Sigmoid colon (tissue), 4 donors: Measurements from ENCODE around the gene GNAT1.

ENCODE experiments used
- EP300 ChIP-seq, 4 donors: sonication (generic); formaldehyde crosslinking; IDR thresholded peaks; one replicate each; pipeline ENCODE4 v1.6.1; 2017; ENCODE audit warnings: antibody characterized with exemption in 4 of 4
- POLR2A ChIP-seq, 2 donors: fragments of 450-650 bp; IDR thresholded peaks; one replicate each; pipeline ENCODE4 v1.6.1; 2016; ENCODE audit warnings: antibody characterized with exemption in 2 of 2, mild to moderate bottlenecking in 2 of 2, moderate library complexity in 2 of 2
- POLR2AphosphoS5 ChIP-seq, 4 donors: sonication (generic); formaldehyde crosslinking; IDR thresholded peaks; one replicate each; pipeline ENCODE4 v1.6.1; 2017; ENCODE audit warnings: antibody characterized with exemption in 4 of 4
- TF ChIP-seq, protein P1 (sequence below), 4 experiments: fragments of 450-650 bp in 3 of 4; fragments of 200-600 bp in 1 of 4; IDR thresholded peaks; one replicate each; pipeline ENCODE4 v1.5.1; 2016 to 2019; ENCODE audit warnings: antibody characterized with exemption in 4 of 4, mild to moderate bottlenecking in 3 of 4, moderate library complexity in 2 of 4

- no peak for TF ChIP-seq POLR2A (IDR thresholded peaks at IDR 0.05)
- TF ChIP-seq, protein P1, sequence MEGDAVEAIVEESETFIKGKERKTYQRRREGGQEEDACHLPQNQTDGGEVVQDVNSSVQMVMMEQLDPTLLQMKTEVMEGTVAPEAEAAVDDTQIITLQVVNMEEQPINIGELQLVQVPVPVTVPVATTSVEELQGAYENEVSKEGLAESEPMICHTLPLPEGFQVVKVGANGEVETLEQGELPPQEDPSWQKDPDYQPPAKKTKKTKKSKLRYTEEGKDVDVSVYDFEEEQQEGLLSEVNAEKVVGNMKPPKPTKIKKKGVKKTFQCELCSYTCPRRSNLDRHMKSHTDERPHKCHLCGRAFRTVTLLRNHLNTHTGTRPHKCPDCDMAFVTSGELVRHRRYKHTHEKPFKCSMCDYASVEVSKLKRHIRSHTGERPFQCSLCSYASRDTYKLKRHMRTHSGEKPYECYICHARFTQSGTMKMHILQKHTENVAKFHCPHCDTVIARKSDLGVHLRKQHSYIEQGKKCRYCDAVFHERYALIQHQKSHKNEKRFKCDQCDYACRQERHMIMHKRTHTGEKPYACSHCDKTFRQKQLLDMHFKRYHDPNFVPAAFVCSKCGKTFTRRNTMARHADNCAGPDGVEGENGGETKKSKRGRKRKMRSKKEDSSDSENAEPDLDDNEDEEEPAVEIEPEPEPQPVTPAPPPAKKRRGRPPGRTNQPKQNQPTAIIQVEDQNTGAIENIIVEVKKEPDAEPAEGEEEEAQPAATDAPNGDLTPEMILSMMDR (IDR thresholded peaks at IDR 0.05) = no peak
- no peak for TF ChIP-seq POLR2AphosphoS5 (IDR thresholded peaks at IDR 0.05)
- no peak for TF ChIP-seq EP300 (IDR thresholded peaks at IDR 0.05)
Measured at GRCh38 chr3:50168388-50168787, 23.0 kb upstream of the GNAT1 start.
